Transverse colon (tissue), 3 donors: Measurements from ENCODE around the gene ARMC3.

Source experiments
- EP300 ChIP-seq: sonication (generic); formaldehyde crosslinking; IDR thresholded peaks from one replicate; pipeline ENCODE4 v1.6.1; 2017; ENCODE audit warnings: antibody characterized with exemption, low read depth
- POLR2A ChIP-seq: fragments of 450-650 bp; IDR thresholded peaks from one replicate; pipeline ENCODE4 v1.6.1; 2016; ENCODE audit warnings: antibody characterized with exemption, mild to moderate bottlenecking, moderate library complexity
- TF ChIP-seq, protein P1 (sequence below), 5 experiments: fragments of 200-600 bp in 3 of 5; fragments of 450-650 bp in 2 of 5; sonication (generic) in 3 of 5; IDR thresholded peaks; 1 replicate in 2 of 5; 2 replicates in 3 of 5; pipeline ENCODE4 v1.5.1; 2016 to 2017; ENCODE audit warnings: antibody characterized with exemption in 5 of 5, inconsistent platforms in 3 of 5, mild to moderate bottlenecking in 2 of 5, moderate library complexity in 1 of 5

DNA sequence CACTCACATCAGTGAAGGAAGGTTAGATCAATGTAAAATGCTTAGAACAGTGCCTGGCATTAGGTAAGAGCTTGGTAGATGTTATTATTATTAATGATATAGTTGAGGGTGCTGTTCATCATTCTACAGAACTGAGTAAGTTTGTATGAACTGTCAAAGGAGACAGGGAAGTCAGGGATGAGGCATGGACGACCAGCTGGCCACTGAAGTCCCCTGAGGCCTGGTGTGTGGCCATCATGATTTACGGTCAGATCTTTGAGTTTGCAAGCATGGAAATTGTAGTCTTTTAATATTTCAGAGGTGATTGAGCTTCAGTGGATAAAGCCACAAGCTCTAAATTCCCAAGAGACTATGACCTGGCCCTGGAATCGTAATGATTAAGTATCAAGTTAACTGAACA lies 6.9 kb downstream of the ARMC3 start:
- TF ChIP-seq, protein P1, sequence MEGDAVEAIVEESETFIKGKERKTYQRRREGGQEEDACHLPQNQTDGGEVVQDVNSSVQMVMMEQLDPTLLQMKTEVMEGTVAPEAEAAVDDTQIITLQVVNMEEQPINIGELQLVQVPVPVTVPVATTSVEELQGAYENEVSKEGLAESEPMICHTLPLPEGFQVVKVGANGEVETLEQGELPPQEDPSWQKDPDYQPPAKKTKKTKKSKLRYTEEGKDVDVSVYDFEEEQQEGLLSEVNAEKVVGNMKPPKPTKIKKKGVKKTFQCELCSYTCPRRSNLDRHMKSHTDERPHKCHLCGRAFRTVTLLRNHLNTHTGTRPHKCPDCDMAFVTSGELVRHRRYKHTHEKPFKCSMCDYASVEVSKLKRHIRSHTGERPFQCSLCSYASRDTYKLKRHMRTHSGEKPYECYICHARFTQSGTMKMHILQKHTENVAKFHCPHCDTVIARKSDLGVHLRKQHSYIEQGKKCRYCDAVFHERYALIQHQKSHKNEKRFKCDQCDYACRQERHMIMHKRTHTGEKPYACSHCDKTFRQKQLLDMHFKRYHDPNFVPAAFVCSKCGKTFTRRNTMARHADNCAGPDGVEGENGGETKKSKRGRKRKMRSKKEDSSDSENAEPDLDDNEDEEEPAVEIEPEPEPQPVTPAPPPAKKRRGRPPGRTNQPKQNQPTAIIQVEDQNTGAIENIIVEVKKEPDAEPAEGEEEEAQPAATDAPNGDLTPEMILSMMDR (IDR thresholded peaks at IDR 0.05), result no peak
- no peak for TF ChIP-seq POLR2A
- TF ChIP-seq EP300, result no peak
